Gastrocnemius medialis (tissue), 4 donors: ENCODE data around the gene WBP11.

Source experiments
- CTCF ChIP-seq, 5 experiments: fragments of 450-650 bp in 3 of 5; fragments of 200-600 bp in 2 of 5; sonication (generic) in 2 of 5; IDR thresholded peaks in 4 of 5; conservative IDR thresholded peaks in 1 of 5; 1 replicate in 4 of 5; 2 replicates in 1 of 5; pipeline ENCODE4 v1.5.1; 2016 to 2019; ENCODE audit warnings: antibody characterized with exemption in 5 of 5, mild to moderate bottlenecking in 3 of 5, moderate library complexity in 3 of 5
- POLR2A ChIP-seq, 2 donors: fragments of 450-650 bp; IDR thresholded peaks; one replicate each; pipeline ENCODE4 v1.6.1; 2017; ENCODE audit warnings: antibody characterized with exemption in 2 of 2, mild to moderate bottlenecking in 2 of 2, moderate library complexity in 2 of 2

GRCh38 chr12:14776236-14776961 is 26.9 kb downstream of the WBP11 start:
- peak in 1 of 5 experiments; percentile 21 for TF ChIP-seq CTCF (IDR thresholded peaks at IDR 0.05 in 4 of 5, conservative IDR thresholded peaks at IDR 0.05 in 1 of 5)
- no peak for TF ChIP-seq POLR2A (IDR thresholded peaks at IDR 0.05)
